HG03135 (cell line): ENCODE measurements around the gene CCDC141.

Experiments
- ATAC-seq: cut with Tn5 transposase; IDR thresholded peaks from one replicate; pipeline ENCODE4 v1.9.1; 2021; ENCODE audit warnings: mild to moderate bottlenecking, moderate library complexity; ENCODE audit not compliant: unreplicated experiment

CCDC141 gene

DNA sequence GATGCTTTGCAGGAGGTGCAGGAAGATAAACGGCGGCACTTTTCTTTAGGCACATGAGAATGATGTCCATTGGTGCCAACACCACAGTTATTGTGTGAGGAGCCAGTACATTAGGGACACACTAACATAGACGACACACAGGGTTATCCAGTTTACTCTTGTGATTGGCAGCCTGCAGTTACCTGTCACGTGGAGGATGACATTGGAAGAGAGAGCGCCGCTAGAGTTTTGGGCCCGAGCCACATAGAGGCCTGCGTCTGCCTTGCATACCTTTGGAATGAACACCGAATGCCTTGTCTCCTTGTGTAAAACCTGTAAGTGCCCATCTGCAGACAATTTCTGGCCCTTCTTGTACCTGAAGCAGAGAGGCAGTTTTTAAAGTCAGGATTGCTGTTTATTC is 215.9 kb downstream of the CCDC141 start:
- ATAC-seq, result no peak

DNA sequence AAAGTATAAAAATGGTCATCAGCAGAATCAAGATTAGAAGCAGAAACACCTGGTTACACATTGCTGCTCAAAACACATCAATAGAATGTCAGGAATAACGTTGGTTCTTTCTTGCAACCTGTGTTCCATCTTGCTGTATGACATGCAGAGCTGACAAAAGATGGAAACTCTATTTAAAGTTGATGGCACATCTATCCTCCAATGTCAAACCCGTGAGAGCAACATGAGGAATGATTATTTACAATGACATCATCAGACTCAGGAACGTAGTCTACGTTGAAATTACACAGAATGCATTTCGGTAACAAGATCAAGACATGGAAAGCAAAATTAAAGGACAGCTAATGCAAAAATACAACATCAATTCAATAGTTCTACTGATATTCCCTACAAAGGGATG is 216.6 kb downstream of the CCDC141 start:
- ATAC-seq, result no peak

DNA sequence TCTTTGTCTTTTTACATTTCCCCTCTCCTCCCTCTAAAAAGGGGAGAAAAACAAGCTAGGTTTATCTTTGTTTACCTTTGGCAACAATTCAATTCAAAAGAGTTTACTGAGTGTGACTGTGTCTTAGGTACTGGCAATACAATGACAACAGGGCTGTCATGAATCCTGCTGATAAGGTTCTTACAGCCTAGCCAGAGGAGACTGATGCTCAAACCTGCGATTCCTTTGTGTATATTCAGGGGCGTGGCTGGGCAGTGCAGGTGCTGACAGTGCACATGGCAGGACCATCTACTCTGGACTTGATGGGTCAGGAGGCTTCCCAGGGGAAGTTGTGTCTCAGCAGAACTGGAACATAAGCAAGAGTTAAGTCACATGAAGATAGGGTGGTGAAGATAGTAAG is 219.5 kb downstream of the CCDC141 start:
- no peak for ATAC-seq

DNA sequence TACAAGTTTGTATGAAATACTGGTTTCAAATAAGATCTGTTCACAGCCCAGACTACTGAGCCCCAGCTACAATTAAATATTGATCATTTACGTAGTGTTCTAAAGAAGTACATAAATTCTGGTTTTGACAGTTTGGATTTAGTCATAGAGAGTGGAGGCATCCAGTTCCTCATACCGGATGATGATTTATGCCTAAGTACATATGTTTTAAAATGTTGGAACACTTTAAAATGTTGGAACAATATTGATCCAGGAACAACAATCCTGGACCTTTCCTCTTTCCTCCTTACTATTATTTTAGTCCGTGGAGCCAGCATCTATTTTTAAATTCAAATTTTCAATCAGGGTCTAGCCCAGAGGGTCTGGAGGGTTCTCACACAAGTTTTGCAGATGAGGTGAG is 220.0 kb downstream of the CCDC141 start:
- ATAC-seq, result no peak

DNA sequence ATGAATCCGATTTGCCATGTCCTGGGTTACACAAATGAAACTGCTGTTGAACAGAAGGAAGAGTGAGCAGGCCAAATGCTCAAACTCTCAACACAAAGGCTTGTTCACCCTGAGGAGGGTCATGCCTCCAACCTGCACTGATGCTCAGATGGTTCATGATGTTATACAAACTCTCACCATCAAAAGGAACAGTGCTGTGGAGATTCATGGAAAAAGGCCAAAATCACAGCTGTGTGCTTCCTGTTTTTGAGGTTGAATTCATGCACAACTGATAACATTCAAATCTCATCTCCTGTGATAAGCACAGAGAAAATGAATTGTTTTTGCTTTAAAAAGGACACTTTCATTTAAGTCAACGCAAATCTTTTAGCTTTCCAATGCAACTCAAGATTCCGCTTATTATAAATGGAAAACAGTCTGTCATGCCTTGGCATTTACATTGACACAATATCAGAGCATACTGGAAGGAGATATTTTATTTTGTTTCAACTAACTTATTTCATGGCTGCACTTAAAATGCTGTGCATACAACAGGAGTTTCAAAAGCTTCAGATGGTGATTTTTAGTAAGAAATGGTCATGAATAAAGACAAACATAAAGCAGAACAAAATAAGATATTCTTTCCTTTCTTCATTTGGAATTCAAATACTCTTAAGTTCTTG is 220.5 kb downstream of the CCDC141 start:
- no peak for ATAC-seq

DNA sequence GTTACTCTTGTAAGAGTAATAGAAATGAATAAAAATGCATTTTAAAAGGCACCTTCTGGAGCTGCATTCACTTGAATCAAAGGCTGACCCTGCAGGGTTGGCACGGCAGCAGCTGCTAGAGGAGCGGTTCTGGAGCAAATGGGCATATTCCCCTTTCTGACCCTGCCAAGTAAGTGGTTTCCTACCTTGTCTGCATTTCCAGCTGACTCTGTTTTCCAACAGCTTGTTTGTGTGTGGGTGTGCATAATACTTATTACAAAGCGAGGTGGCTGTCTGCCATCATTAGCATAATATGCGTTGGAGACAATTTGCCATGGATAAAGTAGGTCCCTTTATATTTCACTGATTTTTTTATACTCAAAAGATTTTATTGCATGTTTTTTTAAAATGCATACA is 221.5 kb downstream of the CCDC141 start:
- ATAC-seq, result no peak

DNA sequence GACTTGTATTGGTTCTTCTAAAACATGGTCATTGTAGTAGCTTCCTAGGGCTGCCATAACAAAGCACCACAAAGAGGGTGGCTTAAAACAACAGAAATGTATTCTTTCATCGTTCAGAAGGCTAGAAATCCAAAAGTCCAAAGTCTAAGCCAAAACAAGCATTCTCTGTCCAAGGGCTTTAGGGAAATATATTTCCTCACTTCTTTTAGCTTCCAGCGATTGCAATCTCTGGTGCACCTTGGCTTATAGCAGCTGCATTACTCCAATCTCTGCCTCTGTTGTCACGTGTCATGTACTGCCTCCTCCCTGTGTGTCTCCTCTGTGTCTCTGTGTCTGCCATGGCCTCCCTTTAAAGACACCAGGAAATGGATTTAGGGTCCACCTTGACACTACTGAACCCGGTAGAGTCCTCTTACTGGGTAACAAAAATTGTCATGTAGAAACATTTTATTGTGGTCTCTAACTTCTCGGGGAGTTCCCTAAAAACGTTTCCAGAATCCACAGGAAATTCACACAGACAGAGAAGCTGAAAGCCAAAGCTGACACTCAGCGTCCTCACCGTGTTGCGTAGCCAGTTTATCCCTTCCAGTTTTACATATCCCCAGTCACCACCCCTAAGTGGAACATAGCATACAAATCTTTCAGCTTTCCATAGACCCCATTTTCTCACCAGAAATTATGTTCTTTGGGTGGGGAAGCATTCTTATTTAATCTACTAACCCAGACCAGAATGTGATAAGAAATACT is 222.0 kb downstream of the CCDC141 start:
- ATAC-seq, result no peak

DNA sequence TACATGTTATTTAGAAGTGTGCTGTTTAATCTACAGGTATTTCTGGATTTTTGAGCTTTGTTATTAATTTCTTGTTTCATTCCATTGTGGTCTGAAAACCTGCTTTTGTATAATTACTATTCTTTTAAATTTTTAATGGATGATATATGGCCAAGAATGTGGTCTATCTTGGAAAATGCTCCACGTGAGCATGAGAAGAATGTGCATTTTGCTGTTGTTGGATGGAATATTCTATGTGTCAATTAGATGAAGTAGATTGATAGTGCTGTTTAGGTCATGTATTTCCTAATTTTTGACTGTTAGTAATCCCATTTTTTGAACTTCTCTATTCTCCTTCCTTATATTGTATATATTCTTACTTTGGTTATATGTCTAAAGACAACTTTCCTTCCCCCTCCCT is 222.8 kb downstream of the CCDC141 start:
- ATAC-seq, result no peak

DNA sequence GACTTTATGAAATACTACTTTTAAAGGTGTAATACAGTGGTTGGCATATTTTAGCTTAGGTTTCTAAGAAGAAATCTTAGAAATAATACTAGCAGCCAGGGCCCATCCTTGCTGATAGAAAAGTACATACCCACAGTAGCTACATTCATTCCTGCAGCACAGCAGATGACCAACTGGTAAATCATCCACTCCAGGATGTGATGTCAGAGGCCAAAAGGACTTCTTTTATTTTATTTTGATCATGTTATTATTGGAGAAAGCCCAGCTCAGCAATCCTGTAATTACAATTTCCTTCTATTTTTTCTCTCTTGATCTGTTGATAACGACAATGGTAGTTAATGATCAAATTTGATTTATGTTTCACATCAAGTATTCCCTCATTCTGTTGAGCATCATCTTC is 224.8 kb downstream of the CCDC141 start:
- ATAC-seq, result no peak

DNA sequence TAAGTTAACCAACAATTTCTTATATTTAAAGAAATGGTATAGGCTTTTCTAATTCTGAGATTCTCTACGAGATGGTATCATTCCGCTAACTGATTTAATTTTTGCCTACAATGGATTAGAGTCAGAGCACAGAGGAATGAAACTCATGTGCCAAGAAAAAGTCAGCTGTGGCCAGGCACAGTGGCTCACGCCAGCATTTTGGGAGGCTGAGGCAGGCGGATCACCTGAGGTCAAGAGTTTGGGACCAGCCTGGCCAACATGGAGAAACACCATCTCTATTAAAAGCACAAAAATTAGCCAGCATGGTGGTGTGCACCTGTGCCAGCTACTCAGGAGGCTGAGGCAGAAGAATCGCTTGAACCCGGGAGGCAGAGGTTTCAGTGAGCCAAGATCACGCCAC is 225.8 kb downstream of the CCDC141 start:
- ATAC-seq, result no peak

DNA sequence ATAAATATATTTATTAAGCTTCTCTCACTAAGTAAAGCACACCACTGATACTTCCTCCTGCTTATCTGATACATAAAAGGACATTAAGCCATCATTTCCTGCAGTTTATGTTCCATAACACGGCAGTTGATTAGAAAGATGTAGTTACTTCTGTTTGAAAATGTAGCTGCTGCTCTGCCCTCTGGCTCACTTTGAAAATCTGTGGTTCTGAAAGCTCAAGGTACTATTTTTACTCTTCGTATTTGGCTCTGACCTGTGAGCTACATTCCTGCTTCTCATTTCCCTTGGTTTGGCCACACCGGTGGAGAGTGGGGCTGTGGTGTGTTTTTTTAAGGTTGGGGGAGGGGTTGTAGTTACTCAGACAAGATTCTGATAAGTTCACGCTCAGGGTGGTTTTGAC is 229.9 kb downstream of the CCDC141 start:
- ATAC-seq, result peak; percentile 86

DNA sequence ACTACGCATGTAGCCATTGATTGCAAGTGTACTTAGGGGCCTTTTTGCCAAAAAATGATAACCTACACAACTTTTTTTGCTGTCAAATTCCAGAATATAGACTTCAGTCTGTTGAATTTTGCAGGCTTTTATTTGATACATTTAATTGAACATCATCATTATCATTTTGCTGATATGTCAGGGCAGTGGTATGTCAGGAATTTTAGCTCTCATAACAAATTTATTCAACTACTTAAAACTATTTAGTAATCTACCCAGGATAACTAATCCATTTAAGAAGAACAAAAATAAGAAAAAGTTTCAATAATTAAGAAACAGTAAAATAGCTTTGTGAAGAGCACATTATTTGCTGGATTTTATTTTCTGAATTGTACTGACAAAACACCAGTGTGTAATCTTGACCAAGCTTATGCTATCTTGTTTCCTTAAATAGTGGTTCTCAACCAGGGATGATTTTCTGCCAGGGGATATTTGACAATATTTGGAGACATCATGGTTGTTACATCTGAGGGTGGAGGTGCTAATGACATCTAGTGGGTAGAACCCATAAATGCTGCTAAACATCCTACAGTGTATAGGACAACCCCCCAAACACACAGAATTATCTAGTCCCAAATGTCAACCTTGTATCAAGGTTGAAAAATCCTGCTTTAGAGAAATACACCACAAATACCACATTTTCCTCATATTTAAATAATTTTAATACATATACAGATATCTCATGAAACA is 230.6 kb downstream of the CCDC141 start:
- no peak for ATAC-seq

DNA sequence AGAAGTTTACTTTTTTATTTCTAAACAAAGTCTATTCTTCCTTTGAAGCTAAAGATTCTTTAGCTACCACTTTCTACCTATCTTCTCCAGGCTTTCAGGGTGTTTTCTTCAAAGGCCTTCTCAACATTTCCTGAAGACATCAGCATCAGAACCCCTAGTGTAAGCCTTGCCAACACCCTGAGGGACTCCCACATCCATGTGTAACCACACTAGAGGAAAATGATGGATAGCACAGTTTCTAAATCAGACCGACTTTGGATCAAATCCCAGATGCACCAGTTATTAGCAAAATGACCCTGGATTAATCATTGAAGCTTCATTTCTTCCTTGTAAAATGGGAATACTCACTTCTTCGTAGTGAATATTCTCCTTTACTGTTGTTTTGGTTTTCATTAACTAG is 238.0 kb downstream of the CCDC141 start:
- ATAC-seq, result no peak

DNA sequence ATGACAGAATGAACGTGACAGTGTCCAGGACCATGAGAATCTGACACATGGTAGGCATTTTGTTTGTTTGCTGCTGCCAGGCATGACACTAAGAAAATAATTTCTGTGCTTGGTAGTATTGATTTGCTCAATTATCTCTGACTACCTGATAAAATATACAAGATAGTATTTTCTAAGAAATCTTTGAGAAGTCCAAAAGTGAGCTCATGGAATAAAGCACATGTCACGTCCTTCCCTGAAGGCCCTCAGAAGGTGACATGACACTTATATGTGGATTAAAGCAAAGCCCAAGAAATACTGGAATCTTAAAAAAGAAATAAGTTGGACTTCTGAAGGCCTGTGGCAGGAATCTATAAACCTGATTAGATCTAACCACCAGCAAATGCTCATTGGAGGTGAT is 238.9 kb downstream of the CCDC141 start:
- no peak for ATAC-seq

DNA sequence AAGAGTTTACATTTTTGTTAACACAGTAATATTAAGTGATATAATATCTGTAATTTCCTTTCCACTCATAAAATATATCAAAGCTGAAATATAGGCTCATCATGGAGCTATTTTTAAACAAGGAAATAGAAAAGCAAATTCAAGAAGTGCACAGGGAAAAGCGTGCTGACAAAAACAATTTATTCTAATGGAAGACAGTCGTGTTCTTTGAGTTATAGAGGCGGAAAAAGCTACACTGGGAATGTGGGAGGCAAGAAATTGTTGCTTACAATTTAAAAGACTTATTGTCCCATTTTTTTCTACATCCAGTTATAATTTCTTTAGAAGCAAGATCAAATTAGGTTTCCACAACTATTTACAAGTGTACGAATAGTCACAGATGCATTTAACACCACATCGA is 239.5 kb downstream of the CCDC141 start:
- ATAC-seq, result no peak

DNA sequence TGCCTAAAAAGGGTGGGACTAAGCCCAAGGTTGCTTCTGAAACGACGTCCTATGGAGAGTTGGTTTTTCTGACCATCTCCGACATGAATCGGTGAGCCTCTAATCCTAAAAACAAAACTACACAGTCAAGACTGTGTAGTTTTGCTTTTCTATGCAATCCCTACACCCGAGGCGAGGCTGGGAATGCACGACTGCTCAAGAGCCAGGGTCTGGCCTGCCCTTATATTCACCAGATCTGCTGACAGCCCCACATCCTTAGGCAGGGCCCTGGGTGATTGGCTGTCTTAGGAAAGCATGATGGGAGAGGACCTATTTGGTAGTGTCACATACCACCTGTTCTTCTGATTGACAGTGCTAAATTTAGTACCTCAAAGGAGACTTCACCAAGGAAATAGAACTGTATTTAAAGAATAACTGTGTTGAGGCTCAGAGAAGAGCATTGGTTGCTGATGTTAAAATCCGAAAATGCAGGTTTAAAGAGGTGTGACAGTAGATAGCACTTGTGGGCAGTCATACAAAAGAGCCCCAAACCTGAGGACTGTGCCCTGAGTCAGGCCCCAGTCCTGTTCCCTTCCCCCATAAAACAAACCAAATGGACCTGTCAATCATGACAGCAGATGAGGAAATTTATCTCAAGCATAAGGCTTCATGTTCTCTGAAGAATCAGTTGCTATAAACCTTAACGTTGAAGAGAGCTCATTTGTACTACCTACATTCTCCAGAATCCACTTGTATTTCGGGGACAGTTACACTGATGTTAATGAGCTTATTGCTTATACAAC is 242.5 kb downstream of the CCDC141 start, which contains the start of gene TTN:
TSS of gene TTN (minus strand) at position 197 of the 782 bp plus-strand sequence. CDS start 2,781 bp downstream, outside the sequence.
- no peak for ATAC-seq

DNA sequence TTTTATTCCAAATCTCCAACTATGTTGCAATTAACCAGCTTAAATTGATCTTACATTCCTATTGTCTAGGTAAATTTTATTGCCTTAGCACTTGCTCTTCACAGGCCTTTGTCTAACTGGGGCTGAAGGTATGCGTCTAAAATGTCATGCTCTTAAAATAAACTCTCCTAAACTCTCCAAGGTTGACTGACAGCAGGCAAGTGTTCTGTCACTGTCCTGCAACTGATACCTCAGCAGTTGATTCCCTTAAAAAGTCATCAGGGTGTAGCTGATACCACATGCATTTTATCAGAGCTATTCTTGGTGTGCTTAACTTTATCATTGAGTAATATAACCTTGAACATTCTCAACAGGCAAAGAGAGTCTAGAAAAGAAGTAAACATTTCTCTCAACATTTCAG is 243.4 kb downstream of the CCDC141 start:
- no peak for ATAC-seq

DNA sequence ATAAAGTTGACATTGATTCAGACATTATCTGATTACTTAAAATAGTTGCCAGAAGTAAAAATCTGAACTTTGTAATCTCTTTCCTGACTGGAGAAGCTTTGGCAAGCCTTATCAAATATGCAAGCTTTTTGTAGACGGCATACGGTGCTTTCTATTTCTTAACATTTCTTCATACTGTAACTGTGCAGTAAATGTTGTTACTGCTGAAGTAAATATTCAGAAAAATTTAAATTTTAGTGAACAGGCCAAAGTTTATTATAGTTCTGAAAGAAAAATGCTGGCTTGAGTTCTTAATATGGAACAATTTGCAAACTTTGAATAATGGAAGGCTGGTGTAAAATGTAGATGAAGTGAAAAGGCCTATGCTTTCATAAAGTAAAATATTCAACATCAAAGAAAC is 244.5 kb downstream of the CCDC141 start:
- ATAC-seq, result no peak

DNA sequence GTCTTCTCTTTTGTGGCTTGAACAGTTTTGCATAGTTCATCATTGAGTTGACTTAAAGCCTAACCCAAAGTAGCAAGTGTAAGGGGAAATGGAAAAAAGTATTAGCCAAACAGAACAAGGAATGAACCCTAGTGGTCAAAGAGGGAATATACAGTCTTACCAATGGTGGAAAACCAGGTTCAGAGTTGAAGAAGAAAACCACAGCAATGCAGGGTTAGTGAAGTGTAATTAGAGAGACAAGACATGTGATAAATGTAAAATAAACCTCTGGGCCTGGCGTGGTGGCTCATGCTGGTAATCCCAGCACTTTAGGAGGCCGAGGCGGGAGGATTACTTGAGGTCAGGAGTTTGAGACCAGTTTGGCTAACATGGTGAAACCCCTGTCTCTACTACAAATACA is 245.1 kb downstream of the CCDC141 start:
- peak; percentile 76 for ATAC-seq

DNA sequence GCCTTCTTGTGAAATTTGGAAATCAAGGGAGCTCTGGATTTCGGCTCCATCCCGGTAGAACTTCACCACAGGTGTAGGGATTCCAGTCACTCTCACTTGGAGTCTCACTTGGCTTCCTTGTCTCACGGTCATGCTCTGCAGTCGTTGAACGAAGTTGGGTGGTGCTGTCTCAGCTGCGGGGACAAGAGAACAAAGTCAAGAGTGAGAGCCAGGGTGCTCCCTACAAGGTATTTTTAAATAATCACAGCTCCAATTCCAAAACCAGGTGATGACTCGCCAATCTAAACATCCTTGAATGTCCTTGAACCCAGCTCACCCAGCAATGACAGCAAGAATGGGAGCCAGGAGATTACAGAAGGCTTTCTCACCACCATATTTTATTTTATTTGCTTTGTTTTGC is 249.4 kb downstream of the CCDC141 start:
- ATAC-seq, result no peak

DNA sequence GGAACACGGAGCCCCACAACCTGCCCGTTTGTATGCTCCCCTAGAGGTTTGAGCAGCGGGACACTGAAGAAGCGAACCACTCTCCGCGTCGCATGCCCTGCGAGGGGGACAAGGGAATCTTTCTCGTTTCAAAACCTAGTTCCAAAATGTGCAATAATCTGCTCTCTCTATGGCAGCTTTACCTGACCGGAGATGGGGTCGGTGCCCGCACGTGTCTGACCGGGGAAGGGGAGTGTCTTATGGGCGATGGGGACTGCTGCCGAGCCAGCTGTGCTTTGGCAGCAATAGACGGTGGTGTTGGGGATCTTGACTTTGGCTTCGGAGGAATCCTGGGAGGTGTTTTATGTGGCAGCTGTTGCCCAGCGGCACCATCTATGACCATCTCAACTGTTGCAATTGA is 250.6 kb downstream of the CCDC141 start:
- no peak for ATAC-seq
